GM10248 (cell line): Measurements from ENCODE around the gene SMC3.
"Not testable (repeated sequence)": the region's sequence is repeated elsewhere in the genome, so short reads cannot be mapped to it uniquely, and the experiment has no call there.

Experiments used
- CTCF ChIA-PET: fragments of 300-600 bp; sonication (Branson Sonifier 250); formaldehyde crosslinking; extraction: SDS; loops from one replicate; lab custom pipeline; 2021; ENCODE audit warnings: antibody characterized with exemption; lab: Yijun Ruan, JAX
- POLR2A ChIA-PET: fragments of 350-650 bp; sonication (Branson Sonifier 250); formaldehyde crosslinking; extraction: SDS; loops from one replicate; lab custom pipeline; 2020; ENCODE audit warnings: antibody characterized with exemption; lab: Yijun Ruan, JAX
- DNase-seq: peaks from one replicate; pipeline ENCODE4 v3.0.0; 2012; ENCODE audit errors: extremely low spot score
- TF ChIP-seq, protein P1 (sequence below): IDR thresholded peaks from 2 replicates; pipeline ENCODE4 v1.5.1; 2012; ENCODE audit warnings: mild to moderate bottlenecking, low read depth; ENCODE audit errors: extremely low read depth, missing control alignments, control extremely low read depth

Gene SMC3

DNA sequence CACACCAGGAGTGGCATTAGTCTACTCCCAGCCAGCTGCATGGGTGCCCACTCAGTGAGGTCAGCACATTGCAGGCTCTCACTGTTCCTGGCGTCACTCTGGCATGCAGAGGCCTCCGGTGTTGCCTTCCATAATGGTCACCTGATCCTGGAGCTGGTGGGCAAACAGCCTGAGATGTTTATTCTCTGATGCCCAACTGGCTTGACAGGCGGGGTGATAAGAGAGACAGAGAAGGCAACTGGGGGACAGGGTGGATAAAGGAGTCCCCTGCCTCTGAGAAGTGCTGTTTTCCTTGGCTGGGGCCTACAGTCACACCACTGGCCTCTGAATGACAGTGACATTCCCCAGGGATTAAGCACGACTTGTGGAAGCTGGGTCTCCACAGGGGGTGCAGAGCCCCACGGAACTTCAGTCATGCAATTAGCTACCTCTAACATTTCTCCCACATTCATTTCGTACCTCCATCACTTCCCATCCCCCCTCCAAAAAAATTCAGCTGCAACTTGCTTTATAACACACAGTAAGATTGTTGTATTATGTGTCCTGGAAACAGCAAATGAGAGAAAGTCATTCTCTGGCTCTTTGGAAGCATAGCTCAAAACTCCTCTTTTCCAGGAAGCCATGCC, 69.5 kb downstream of the SMC3 start:
- TF ChIP-seq, protein P1, sequence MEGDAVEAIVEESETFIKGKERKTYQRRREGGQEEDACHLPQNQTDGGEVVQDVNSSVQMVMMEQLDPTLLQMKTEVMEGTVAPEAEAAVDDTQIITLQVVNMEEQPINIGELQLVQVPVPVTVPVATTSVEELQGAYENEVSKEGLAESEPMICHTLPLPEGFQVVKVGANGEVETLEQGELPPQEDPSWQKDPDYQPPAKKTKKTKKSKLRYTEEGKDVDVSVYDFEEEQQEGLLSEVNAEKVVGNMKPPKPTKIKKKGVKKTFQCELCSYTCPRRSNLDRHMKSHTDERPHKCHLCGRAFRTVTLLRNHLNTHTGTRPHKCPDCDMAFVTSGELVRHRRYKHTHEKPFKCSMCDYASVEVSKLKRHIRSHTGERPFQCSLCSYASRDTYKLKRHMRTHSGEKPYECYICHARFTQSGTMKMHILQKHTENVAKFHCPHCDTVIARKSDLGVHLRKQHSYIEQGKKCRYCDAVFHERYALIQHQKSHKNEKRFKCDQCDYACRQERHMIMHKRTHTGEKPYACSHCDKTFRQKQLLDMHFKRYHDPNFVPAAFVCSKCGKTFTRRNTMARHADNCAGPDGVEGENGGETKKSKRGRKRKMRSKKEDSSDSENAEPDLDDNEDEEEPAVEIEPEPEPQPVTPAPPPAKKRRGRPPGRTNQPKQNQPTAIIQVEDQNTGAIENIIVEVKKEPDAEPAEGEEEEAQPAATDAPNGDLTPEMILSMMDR = no peak
- ChIA-PET POLR2A (no interaction called here), CTCF (interaction anchor here (1.3 to 2.7 kb wide), 3 partner anchors 21 to 41 kb away, joined by 3 to 13 read pairs (median 3); no protein-coding TSS in a partner anchor)
- DNase-seq = no peak

DNA sequence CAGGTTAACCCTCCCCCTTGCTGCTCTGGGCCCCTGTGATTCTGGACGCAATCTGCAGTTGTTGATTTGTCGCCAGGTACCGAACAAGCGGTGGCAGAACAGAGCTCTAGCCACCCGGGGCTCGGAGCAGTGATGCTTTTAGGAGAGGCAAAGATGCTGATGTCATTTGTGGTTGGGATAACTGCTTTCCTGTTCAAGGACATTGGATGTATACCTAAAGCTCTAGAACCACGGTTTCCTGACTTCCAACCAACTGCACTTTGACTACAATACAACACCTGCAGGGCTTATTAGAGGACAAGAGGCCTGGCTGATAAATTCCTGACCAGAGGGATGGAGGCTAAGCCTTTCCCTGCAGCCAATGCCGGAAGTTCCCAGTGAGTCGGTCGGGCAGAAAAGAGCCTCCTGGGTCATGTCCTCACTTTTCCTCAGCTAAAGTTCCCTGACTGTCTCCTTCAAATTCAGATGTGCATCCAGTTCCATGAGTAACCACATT, 70.1 kb downstream of the SMC3 start:
- DNase-seq = no peak
- POLR2A ChIA-PET = no interaction called here
- TF ChIP-seq, protein P1 = no peak
- CTCF ChIA-PET = interaction anchor here (1.2 to 2.7 kb wide), 2 partner anchors 10 to 34 kb away, joined by 3 to 13 read pairs; no protein-coding TSS in a partner anchor

DNA sequence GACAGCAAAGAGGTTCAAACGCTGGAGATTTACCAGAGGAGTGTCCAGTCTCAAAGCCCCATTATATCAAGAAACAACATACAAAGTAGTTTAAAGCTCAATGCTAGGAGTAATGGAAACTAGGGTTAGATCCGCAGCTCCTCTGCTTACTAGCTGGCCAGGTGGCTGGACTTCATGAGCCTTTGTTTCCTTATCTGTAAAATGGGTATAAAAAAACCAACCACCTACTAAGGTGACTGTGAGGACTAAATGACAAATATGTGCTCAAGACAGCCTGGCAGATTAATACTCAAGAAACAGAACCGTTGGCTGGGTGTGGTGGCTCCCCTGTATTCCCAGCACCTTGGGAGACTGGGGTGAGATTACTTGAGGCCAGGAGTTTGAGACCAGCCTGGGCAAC, 70.8 kb downstream of the SMC3 start:
- ChIA-PET CTCF (interaction anchor here (1.0 to 2.7 kb wide), 3 partner anchors 9 to 34 kb away, joined by 3 to 13 read pairs (median 3); no protein-coding TSS in a partner anchor), POLR2A (no interaction called here)
- no peak for DNase-seq
- TF ChIP-seq, protein P1 = no peak

DNA sequence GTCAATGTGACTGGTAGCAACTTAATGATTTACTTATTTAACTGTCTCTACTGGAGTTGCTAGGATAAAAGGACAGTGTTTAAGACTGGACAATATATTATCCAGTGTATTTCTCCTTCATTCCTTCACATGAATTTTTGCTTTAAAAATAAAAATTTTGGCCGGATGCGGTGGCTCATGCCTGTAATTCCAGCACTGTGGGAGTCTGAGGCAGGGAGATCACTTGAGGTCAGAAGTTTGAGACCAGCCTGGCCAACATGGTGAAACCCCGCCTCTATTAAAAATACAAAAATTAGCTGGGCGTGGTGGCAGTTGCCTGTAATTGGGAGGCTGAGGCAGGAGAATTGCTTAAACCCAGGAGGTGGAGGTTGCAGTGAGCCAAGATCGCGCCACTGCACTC, 71.6 kb downstream of the SMC3 start:
- DNase-seq, POLR2A ChIA-PET: not testable (repeated sequence)
- CTCF ChIA-PET = interaction anchor here (1.0 to 2.7 kb wide), 3 partner anchors 8 to 33 kb away, joined by 3 to 13 read pairs (median 3); no protein-coding TSS in a partner anchor

DNA sequence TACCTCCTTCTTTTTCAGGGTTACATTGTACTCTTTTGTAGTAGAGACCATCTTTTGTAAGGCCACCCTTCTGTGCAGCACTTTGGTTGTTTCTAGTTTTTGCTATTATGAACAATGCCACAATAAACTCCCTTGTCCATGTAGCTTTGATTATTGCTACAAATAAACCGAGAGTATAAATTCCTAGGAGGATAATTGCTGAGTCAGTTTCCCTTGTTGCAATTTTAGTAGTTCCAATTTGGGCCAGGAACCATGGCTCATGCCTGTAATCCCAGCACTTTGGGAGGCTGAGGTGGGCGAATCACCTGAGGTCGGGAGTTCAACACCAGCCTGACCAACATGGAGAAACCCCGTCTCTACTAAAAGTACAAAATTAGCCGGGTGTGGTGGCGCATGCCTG, 72.4 kb downstream of the SMC3 start:
- POLR2A ChIA-PET, DNase-seq: not testable (repeated sequence)
- CTCF ChIA-PET = interaction anchor here (1.4 to 1.9 kb wide), 2 partner anchors 29 to 32 kb away, joined by 4 to 6 read pairs; no protein-coding TSS in a partner anchor

DNA sequence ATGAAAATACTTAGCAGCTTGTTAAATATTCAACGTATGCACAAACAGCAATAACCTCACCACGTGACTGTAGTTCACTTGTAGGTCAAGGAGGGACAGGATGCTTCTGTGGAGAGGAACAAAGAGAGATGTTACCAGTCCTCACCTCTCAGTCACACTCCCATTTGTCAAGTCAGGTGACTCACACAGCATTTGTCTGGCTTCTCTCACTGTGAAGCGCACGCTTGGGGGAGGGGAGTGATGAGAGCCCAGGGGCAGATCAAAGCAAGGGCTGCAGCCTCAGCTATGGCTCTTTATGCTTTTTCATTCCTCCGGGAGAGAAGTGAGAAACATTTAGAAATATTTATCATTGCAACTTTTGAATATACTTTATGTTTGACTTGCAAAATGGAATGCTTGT, 73.8 kb downstream of the SMC3 start:
- POLR2A ChIA-PET = no interaction called here
- CTCF ChIA-PET = interaction anchor here (1.9 kb wide), 1 partner anchor 30 kb away, joined by 6 read pairs; no protein-coding TSS in a partner anchor
- no peak for DNase-seq
- TF ChIP-seq, protein P1 = no peak

DNA sequence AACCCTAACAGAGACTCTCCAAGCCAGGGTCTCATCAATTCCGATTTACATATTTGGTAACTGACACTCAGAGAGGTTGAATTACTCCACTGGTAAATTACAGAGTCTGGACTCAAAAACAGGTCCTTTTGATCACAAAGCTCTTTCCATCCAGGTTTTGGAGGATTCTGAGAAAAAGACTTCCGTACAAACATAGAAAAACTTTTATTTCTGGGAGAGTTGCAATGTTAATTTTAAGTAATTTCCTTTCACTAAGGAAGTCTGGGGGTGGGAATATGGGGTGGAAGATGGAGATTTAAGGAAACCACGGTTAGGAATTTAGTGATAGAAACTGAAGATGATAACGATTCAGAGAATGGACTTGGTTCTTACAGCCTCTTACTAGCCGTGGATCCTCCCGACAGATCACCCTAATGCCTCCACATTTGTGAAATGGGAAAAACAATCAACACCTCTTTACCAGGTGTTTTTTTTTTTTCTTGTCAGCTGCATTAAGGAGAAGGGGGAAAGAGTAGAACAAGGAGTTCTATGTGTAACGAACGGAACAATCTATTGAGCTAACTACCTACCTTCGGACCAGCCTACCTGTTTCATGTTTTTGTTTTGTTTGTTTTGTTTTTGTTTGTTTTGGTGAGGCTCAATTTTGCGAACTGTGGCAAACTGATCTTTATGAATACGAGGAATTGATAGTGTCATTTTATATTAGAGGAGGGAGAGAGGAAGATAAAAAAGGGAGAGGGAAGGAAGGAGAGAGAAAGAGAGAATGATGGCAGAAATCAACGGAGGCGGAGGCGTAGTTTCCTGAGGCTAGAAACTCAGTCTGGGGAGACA, 74.9 kb downstream of the SMC3 start:
- TF ChIP-seq, protein P1 = no peak
- CTCF ChIA-PET = interaction anchor here (1.1 kb wide), 1 partner anchor 35 kb away, joined by 3 read pairs; no protein-coding TSS in a partner anchor
- DNase-seq = no peak
- POLR2A ChIA-PET = no interaction called here
